GM12892 (cell line): ENCODE results near the gene DRAXIN.

Experiments used
- DNase-seq: peaks from one replicate; pipeline ENCODE4 v3.0.0; 2011; ENCODE audit not compliant: insufficient read length
- FAIRE-seq: peaks from 2 replicates; lab custom pipeline; 2011; peaks lifted over from hg19 to GRCh38; lab: Jason Lieb, UNC
- POLR2A ChIP-seq: IDR thresholded peaks from 2 replicates; pipeline ENCODE4 v1.6.1; 2011; ENCODE audit warnings: low read depth, low read length, control low read depth
- POLR2AphosphoS5 ChIP-seq: IDR thresholded peaks from 2 replicates; pipeline ENCODE4 v1.6.1; 2011; ENCODE audit warnings: low read depth, low read length, control low read depth
- TAF1 ChIP-seq: IDR thresholded peaks from 2 replicates; pipeline ENCODE4 v1.6.1; 2011; ENCODE audit warnings: low read depth, mild to moderate bottlenecking, control low read depth, low read length, borderline replicate concordance

Gene DRAXIN

DNA sequence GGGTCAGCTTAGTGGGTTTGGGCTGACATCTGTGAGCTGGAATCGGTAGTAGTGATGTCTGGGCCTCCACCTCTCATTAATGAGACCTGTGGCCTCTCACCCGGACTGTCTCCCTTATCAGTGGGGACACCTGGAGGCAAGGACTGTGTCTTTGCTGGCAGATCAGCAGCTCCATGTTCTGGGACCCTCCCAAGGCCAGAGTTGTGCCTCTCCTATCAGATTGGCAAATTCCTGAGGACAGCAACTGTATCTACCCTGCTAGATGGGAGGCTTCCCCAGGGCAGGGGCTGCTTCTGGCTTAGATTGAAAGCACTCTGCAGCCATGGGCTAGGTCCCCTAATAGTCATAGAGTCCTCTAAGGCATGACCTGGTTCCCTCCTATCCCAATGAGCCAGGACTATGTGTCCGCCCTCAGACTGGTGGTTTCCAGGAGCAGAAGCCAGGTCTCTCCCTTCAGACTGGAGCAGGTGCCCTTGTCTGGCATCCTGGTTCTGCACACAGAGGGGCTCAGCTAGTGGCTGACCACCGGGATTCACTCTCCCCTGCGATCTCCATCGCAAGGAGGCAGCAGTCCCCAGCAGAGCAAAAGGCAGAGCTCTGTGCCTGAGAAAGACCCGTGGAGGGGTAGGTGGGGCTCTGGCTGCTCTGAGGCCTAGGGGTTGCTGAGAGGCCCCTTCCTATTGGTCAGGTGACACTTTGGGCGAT is 5.8 kb downstream of the DRAXIN start:
- no peak for TF ChIP-seq POLR2AphosphoS5
- no peak for TF ChIP-seq TAF1
- FAIRE-seq: no peak

DNA sequence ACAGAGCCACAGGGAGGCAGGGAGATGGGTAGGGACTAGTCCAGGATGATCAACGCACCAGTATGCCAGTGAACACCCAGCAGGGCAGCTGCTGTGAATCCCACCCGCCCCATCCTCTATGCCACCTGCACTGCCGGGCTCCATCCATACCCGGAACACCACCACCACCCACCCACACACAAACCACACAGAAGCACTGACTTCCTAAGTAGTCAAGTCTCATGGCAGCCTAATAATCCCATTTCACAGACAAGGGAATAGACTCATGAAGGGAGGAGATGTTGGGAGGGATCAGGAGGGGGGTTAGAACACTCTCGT is 6.3 kb downstream of the DRAXIN start:
- no peak for TF ChIP-seq POLR2AphosphoS5
- no peak for DNase-seq
- no peak for FAIRE-seq

More for the DNA sequence above, 5.8 kb downstream of the DRAXIN start:
- no peak for DNase-seq

DNA sequence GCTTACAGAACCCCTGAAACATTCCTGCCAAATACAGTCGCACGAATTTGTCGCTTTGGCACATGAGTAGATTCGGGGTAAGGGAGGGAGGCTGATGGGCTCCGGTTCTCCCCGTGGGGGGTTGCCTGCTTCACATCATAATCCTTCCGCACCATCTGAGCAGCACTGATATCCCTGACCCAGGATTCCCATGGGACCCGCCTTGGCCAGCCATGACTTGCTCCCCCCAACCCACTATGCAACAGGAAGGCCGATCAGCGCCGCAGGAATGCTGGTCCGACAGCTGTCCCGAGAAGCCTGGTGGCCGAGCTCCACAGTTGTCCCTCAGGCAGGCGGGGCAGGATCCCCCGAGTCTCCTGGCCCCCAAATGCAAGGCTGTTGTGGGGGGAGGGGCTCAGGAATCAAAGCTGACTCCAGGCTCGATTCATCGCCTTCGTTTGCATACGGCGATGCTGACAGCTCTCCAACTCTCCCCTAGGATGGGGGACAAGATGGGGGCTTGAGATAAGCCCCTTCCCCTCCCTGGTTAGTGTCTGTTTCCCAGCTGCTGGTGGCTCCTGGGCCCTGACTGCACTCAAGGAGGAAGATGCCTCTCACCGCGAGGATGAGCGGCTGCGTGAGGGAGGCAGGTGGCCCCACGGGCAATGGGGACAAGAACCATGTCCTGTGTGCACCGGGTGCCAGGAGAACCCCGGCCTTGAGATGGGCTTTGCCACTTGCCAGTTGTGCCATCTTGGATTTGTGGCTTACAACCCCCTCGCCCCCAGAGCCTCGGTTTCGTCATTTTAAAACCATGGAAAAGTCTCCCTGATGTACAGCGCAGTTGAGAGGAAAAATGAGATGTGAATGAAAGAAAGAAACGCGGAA is 9.3 kb downstream of the DRAXIN start:
- FAIRE-seq (no peak), DNase-seq (no peak)
- no peak for TF ChIP-seq POLR2AphosphoS5
- no peak for TF ChIP-seq POLR2A
- no peak for TF ChIP-seq TAF1

GRCh38 chr1:11701551-11701961 is 10.0 kb downstream of the DRAXIN start:
- TF ChIP-seq TAF1 (no peak), POLR2A (no peak), POLR2AphosphoS5 (no peak)
- DNase-seq (no peak), FAIRE-seq (no peak)

DNA sequence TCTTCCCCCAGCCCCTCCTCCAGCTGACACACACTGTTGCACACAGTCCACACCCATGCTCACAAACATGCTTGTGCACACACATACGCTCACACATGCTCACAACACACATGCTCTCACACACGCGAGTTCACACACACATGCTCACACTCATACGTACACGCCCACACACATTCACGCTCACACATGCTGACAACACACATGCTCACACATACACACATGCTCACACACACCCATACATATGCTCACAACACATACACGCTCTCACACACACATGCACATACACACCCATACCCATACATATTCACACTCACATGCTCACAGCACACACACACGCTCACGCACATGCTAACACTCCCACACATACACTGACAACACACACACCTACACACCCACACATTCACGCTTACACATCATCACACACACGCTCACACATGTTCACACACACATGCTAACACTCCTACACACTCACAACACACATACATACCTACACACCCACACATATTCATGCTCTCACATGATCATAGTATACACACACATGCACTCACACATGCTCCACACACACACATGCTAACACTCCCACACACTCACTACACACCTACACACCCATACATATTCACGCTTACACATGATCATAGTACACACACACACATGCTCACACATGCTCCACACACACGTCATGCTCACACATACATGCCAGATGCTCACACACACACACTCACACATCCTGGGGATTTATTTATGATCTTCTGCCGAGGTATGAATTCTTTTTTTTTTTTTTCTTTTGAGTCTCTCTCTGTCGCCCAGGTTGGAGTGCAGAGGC is 10.7 kb downstream of the DRAXIN start:
- FAIRE-seq (no peak), DNase-seq (no peak)
- no peak for TF ChIP-seq TAF1
- no peak for TF ChIP-seq POLR2AphosphoS5
- no peak for TF ChIP-seq POLR2A

DNA sequence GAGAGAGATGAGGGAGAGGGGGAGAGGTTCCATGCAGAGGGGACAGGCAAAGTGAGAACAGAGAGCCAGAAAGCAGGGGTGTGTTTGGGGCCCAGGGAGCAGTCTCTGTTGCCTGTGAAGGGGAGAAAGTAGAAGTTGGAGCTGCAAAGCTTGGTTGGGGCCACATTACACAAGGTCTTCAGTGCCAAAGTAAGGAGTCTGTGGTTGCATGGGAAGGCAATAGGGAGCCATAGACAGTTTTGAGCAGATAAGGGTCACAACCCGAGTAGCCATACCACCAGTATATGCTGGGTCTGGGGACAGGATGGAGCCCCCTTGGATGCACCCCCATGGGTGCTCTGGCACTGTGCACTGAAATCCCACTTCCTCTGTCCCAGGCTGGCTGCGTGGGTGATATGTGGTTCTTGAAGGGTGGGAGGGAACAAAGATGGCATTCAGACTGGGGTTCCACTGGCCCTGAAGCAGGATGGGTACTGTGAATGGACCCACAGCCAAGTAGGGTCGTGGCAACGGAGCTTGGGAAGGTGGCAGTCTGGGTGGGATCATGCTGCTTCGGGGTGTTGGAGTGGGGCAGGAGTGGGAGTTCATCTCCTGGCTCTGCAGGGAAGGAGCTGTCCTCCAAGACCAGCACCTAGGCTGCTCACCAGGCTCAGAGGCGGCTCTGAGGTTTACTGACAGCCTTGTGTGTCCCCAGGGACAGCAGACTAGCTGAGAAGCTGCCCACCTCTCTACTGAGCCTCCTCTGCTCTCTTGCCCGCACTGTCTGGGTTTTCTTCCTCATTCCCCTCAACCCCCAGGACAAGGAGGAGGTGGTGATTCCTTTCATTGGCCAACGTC is 12.1 kb downstream of the DRAXIN start:
- TF ChIP-seq TAF1 (no peak), POLR2AphosphoS5 (no peak), POLR2A (no peak)
- no peak for DNase-seq
- FAIRE-seq: no peak

- FAIRE-seq: no peak
Observed at GRCh38 chr1:11704194-11704529, 12.7 kb downstream of the DRAXIN start.

GRCh38 chr1:11704691-11705475 is 13.4 kb downstream of the DRAXIN start:
- TF ChIP-seq POLR2A (no peak), POLR2AphosphoS5 (no peak), TAF1 (no peak)
- DNase-seq: no peak
- FAIRE-seq: no peak

More at GRCh38 chr1:11704194-11704529, 12.7 kb downstream of the DRAXIN start:
- no peak for DNase-seq
- TF ChIP-seq TAF1 (no peak), POLR2AphosphoS5 (no peak)

- TF ChIP-seq POLR2AphosphoS5 (no peak), POLR2A (no peak), TAF1 (no peak)
- no peak for FAIRE-seq
- DNase-seq: no peak
Observed at GRCh38 chr1:11705596-11705995, 14.1 kb downstream of the DRAXIN start.

GRCh38 chr1:11706292-11706691 is 14.8 kb downstream of the DRAXIN start:
- TF ChIP-seq POLR2AphosphoS5: no peak
- TF ChIP-seq TAF1: no peak
- TF ChIP-seq POLR2A: no peak
- FAIRE-seq: no peak
- no peak for DNase-seq
